Left kidney (tissue), 2 donors: ENCODE results near the gene AHCYL2. TPM values are rescaled to one million over a fixed set of nuclear protein-coding genes. Genes with fewer than 3 reads are reported as not detected.
"Not testable (repeated sequence)": the region's sequence is repeated elsewhere in the genome, so short reads cannot be mapped to it uniquely, and the experiment has no call there.

Source experiments
- DNase-seq: peaks from one replicate; pipeline ENCODE4 v3.0.0-alpha.2; 2013
- polyA plus RNA-seq: library from polyadenylated mRNA; unstranded; fragments of 120-200 nt; gene quantifications from one replicate; pipeline ENCODE4 v1.2.1, GENCODE V29; 2013; ENCODE audit not compliant: insufficient read length

AHCYL2 gene
- polyA plus RNA-seq, 1 donor = 35.7 TPM

DNA sequence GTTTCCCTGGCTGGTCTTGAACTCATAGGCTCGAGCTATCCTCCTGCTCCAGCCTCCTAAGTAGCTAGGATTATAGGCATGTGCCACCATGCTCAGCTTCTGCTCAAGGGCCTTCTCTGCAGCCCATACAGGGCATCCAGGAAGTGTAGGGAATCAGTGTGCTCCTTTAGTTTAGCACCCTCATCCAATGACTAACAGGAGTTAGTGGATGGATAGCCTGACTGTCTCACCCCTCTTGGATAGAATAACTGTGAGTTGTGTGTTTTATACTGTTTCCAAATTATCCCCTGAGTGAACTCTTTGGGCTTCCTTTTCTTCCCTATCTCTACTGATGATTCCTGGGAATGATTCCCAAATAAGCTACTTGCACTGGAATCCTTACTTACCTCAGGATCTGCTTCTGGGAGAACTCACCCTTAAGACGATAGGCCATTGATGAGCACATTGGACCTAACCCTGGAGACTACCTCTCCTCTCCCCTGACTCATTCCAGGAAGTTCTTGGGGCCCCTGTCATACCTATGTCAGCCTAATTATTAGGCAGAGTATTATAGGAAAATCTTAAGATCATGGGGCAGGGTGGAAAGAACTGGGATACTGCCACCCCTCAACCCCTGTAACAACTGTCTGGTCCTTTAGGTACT, 227.9 kb downstream of the AHCYL2 start:
- DNase-seq = no peak

GRCh38 chr7:129453510-129454248, 228.8 kb downstream of the AHCYL2 start:
- no peak for DNase-seq

DNA sequence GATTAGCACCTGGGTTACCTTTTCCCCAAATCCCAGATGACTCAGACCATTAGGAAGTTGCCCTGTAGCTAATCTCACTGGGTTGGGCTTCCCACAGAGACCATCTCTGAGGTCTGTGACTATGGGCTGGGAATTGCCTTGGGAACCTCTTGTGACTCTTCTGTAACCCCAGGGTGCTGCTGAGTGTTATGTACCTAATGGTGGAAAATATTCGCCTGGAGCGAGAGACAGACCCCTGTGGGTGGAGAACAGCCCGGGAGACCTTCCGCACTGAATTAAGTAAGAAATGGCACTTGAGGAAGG, 229.4 kb downstream of the AHCYL2 start:
- no peak for DNase-seq

GRCh38 chr7:129456421-129456820, 231.6 kb downstream of the AHCYL2 start:
- DNase-seq = no peak

DNA sequence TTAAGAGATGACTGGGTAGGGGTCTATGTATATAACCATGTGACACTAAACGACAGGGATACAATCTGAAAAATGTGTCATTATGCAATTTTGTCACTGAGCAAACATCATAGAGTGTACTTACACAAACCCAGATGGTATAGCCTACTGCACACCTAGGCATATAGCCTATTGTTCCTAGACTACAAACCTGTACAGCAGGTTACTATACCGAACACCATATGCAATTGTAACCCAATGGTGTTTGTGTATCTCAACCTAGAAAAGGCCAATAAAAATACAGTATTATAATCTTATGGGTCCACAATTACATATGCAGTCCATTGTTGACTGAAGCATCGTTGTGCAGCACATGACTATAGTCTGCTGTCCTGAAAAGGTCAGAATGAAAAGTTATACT, 232.3 kb downstream of the AHCYL2 start:
- no peak for DNase-seq

- DNase-seq = no peak
These were observed 233.3 kb downstream of the AHCYL2 start for GRCh38 chr7:129458171-129458570.

GRCh38 chr7:129461809-129462208, 237.0 kb downstream of the AHCYL2 start:
- DNase-seq = no peak

GRCh38 chr7:129462420-129462819, 237.6 kb downstream of the AHCYL2 start:
- DNase-seq = no peak

- DNase-seq = no peak
These were observed 239.4 kb downstream of the AHCYL2 start for GRCh38 chr7:129464194-129464593.

DNA sequence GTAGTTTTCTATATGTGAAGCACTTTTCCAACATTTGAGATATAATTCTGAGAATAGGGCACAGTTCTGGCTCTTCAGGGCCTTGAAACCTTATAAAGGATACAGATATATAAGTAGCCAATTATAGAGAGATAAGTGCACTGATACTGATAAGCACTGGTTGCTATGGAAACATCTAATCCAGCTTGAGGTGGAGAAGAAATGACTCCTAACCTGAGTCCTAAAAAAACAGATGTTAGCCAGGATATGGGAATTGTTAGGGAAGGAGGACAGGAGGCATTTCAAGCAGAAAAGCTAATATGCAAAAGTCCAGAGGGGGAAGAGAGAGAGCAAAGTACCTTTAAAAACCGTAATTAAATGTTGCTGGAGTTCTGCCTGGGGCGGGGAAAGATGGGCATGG, 240.2 kb downstream of the AHCYL2 start:
- DNase-seq = no peak

DNA sequence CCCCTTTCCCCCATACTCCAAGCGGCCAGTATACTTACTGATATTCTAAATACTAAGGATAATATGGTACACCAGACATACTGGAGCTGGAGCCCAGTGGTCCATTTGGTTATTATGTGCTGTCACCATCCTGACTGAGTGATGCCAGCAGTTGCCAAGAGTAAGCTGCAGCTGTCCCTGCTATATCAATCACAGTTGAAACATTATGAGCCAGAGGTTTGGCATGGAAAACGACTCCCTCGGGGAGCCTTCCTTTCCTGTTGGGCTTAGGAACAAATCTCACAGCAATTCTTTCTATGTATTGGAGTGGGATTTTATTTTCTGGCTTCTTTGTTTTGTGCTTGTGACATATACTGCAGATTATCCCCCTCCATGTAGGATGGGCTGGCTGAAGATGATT, 242.0 kb downstream of the AHCYL2 start:
- no peak for DNase-seq

DNA sequence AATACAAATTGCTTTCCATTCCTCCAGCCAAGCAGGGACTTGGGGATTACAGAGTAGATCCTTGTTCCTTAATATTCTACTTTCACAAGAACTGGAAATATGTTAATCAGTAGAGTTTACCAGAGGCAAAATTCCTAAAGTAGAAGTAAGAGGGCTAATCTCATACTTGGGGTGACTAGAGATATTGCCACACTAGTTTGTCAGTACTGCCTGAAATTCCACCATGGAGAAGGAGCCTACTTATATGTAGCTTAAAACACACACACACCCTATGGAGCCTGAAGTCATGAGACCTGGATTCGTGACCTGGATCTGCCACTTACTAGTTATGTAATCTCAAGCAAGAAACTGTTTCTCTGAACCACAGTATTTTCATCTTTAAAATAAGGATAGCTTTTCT, 243.3 kb downstream of the AHCYL2 start:
- DNase-seq = no peak

DNA sequence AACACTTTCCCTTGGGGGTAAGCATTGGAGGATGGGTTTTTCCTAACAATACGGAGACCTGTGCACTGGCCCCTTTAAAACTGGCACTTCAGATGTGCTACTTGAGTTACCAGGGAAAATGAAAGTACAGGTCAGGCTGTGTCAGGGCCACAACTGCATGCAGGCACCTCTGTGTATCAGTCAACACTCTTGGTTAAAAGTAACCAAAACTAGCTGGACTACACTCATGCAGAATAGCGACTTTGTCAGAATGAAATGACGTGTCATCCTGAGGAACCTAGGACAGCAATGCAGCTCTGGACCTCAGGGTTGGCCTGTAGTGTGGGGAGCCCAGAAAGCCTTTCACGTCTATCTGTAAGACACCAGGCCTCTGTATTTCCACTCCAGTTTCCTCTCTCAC, 243.7 kb downstream of the AHCYL2 start:
- no peak for DNase-seq

- no peak for DNase-seq
These were observed 245.1 kb downstream of the AHCYL2 start for GRCh38 chr7:129469930-129470329.

- no peak for DNase-seq
These were observed 245.6 kb downstream of the AHCYL2 start for GRCh38 chr7:129470411-129470810.

GRCh38 chr7:129471402-129471827, 246.6 kb downstream of the AHCYL2 start:
- no peak for DNase-seq

DNA sequence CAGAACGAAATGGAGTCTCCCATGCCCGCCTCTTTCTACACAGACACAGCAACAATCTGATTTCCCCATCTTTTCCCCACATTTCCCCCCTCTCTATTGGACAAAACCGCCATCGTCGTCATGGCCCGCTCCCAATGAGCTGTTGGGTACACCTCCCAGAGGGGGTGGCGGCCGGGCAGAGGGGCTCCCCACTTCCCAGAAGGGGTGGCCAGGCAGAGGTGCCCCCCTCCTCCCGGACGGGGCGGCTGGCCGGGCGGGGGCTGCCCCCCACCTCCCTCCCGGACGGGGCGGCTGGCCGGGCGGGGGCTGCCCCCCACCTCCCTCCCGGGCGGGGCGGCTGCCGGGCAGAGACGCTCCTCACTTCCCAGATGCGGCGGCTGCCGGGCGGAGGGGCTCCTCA, 251.1 kb downstream of the AHCYL2 start:
- not testable (repeated sequence) for DNase-seq

DNA sequence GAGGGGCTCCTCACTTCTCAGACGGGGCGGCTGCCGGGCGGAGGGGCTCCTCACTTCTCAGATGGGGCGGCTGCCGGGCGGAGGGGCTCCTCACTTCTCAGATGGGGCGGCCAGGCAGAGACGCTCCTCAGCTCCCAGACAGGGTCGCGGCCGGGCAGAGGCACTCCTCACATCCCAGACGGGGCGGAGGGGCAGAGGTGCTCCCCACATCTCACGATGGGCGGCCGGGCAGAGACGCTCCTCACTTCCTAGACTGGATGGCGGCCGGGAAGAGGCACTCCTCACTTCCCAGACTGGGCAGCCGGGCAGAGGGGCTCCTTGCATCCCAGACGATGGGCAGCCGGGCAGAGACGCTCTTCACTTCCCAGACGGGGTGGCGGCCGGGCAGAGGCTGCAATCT, 251.6 kb downstream of the AHCYL2 start:
- not testable (repeated sequence) for DNase-seq

Other genes starting within 250 kb of the AHCYL2 start
- 52.1 TPM for gene TNPO3, start 169.9 kb upstream of the AHCYL2 start, polyA plus RNA-seq
- 61.0 TPM for gene TSPAN33, start 80.3 kb upstream of the AHCYL2 start, polyA plus RNA-seq
- gene SMO, start 36.4 kb upstream of the AHCYL2 start, polyA plus RNA-seq = 111 TPM
- gene STRIP2, start 209.4 kb downstream of the AHCYL2 start, polyA plus RNA-seq = 5.7 TPM